K562 (cell line): ENCODE measurements around the gene ICA1L. TPM values are rescaled to one million over a fixed set of nuclear protein-coding genes. Genes with fewer than 3 reads are reported as not detected.

Source experiments
- ATAC-seq: fragments of 200-7000 bp; cut with Tn5 transposase; 3 replicates; pipeline ENCODE4 v1.9.1; 2020; ENCODE audit warnings: moderate library complexity
- BruUV-seq: library from RNA; stranded (reverse); fragments of 400-500 nt; replicated peaks from 2 replicates; lab custom pipeline; 2021; lab: Mats Ljungman, UMichigan
- CTCF ChIA-PET: fragments of 300-600 bp; formaldehyde crosslinking; extraction: SDS; loops from one replicate; lab custom pipeline; 2021; ENCODE audit warnings: low intra/inter-chr PET ratio; lab: Yijun Ruan, JAX
- POLR2A ChIA-PET: fragments of 300-600, 350-650 bp; sonication (Branson Sonifier 250); formaldehyde crosslinking; extraction: SDS; loops from one replicate; lab custom pipeline; 2021; ENCODE audit warnings: antibody characterized with exemption, inconsistent platforms; lab: Yijun Ruan, JAX
- DNase-seq, 4 experiments: peaks; one replicate each; pipeline versions ENCODE4 v3.0.0 to v3.0.0-alpha.2; 2011 to 2018; ENCODE audit warnings: low spot score in 3 of 4, mixed read lengths in 3 of 4; ENCODE audit errors: extremely low read depth in 1 of 4
- FAIRE-seq: peaks from 2 replicates; lab custom pipeline; 2011; peaks lifted over from hg19 to GRCh38; lab: Jason Lieb, UNC
- H2AFZ ChIP-seq: 2 replicates; pipeline ENCODE4 v1.6.0; 2011; ENCODE audit warnings: low read depth, low read length, control low read depth, inconsistent platforms
- H3K27ac ChIP-seq: fragments of 200-600 bp; 3 replicates; pipeline ENCODE4 v1.8.0; 2011; ENCODE audit warnings: low read depth, mild to moderate bottlenecking, control low read depth, inconsistent platforms, low read length, moderate library complexity, mixed read lengths; ENCODE audit errors: extremely low read depth
- H3K27me3 ChIP-seq, 2 experiments: fragments of 300-600 bp in 1 of 2; 2 replicates in 1 of 2; 3 replicates in 1 of 2; pipeline versions ENCODE4 v1.6.0 to v1.8.0; 2011; ENCODE audit warnings: inconsistent platforms in 2 of 2, low read length in 2 of 2, mild to moderate bottlenecking in 1 of 2, mixed read lengths in 1 of 2, moderate library complexity in 1 of 2; ENCODE audit not compliant: control insufficient read depth in 2 of 2, insufficient read depth in 2 of 2
- H3K36me3 ChIP-seq: fragments of 300-600 bp; 3 replicates; pipeline ENCODE4 v1.8.0; 2011; ENCODE audit warnings: mild to moderate bottlenecking, low read length, inconsistent platforms; ENCODE audit not compliant: control insufficient read depth, insufficient read depth
- H3K4me1 ChIP-seq, 2 experiments: fragments of 200-600 bp in 1 of 2; replicated peaks in 1 of 2; 2 replicates in 1 of 2; 3 replicates in 1 of 2; pipeline versions ENCODE4 v1.5.1 to v1.8.0; 2011; ENCODE audit warnings: inconsistent platforms in 2 of 2, low read length in 2 of 2, mild to moderate bottlenecking in 1 of 2, mixed read lengths in 1 of 2, moderate library complexity in 1 of 2; ENCODE audit not compliant: control insufficient read depth in 2 of 2, insufficient read depth in 2 of 2
- H3K4me2 ChIP-seq: 2 replicates; pipeline ENCODE4 v1.6.1; 2011; ENCODE audit warnings: low read length, control low read depth, inconsistent platforms, mixed read lengths; ENCODE audit not compliant: insufficient read depth
- H3K4me3 ChIP-seq: fragments of 200-600 bp; sonication (generic), shearing (Covaris generic); 2 replicates; pipeline ENCODE4 v1.5.1; 2016; ENCODE audit warnings: control low read depth, inconsistent platforms
- H3K79me2 ChIP-seq: fragments of 200-600 bp; 3 replicates; pipeline ENCODE4 v1.8.0; 2011; ENCODE audit warnings: low read length, inconsistent platforms; ENCODE audit not compliant: control insufficient read depth, insufficient read depth
- H3K9ac ChIP-seq, 2 experiments: 2 replicates each; pipeline versions ENCODE4 v1.6.0 to v1.6.1; 2011; ENCODE audit warnings: low read depth in 2 of 2, low read length in 2 of 2, control low read depth in 1 of 2, inconsistent platforms in 1 of 2, mild to moderate bottlenecking in 1 of 2, mixed read lengths in 1 of 2; ENCODE audit not compliant: insufficient read depth in 1 of 2
- H3K9me1 ChIP-seq: one replicate; pipeline ENCODE4 v1.6.0; 2011; ENCODE audit warnings: inconsistent platforms, mild to moderate bottlenecking, low read length, moderate library complexity; ENCODE audit not compliant: control insufficient read depth, insufficient read depth
- H3K9me3 ChIP-seq: replicated peaks from 2 replicates; pipeline ENCODE4 v1.5.1; 2011; ENCODE audit warnings: low read depth, low read length, inconsistent platforms; ENCODE audit not compliant: control insufficient read depth, insufficient read depth
- H4K20me1 ChIP-seq: replicated peaks from 2 replicates; pipeline ENCODE4 v1.6.1; 2011; ENCODE audit warnings: low read length, inconsistent platforms, mixed read lengths; ENCODE audit not compliant: control insufficient read depth, insufficient read depth
- C11orf30 ChIP-seq: fragments of 450-650 bp; IDR thresholded peaks from 2 replicates; pipeline ENCODE4 v1.6.1; 2016; ENCODE audit warnings: low read depth, mild to moderate bottlenecking
- MAFF ChIP-seq: IDR thresholded peaks from 2 replicates; pipeline ENCODE4 v1.6.1; 2012; ENCODE audit warnings: low read length, improper control_type of control experiment
- MYNN ChIP-seq, 2 experiments: sonication (generic); formaldehyde crosslinking in 1 of 2; IDR thresholded peaks; 2 replicates each; pipeline versions ENCODE4 v1.5.0 to v1.6.1; 2016 to 2020; ENCODE audit warnings: antibody characterized with exemption in 1 of 2, missing genetic modification reagents in 1 of 2
- RAD21 ChIP-seq, 2 experiments: fragments of 250-450 bp in 1 of 2; fragments of 450-650 bp in 1 of 2; sonication (Bioruptor Pico) in 1 of 2; formaldehyde crosslinking in 1 of 2; IDR thresholded peaks in 1 of 2; conservative IDR thresholded peaks in 1 of 2; 2 replicates each; pipeline versions ENCODE4 v1.4.0 to v1.8.0; 2020 to 2022; ENCODE audit warnings: mild to moderate bottlenecking in 2 of 2, moderate library complexity in 1 of 2
- TFE3 ChIP-seq: fragments of 450-650 bp; formaldehyde crosslinking; IDR thresholded peaks from 2 replicates; pipeline ENCODE4 v1.4.0; 2020; ENCODE audit warnings: mild to moderate bottlenecking, mixed read lengths
- ZNF316 ChIP-seq: fragments of 450-650 bp; IDR thresholded peaks from 2 replicates; pipeline ENCODE4 v1.6.1; 2016
- WGBS: fragments of 100-300 bp; shearing (Covaris generic); methylation state at CpG from one replicate; pipeline ENCODE4 v1.1.6; 2016; ENCODE audit warnings: low coverage, mixed read lengths; ENCODE audit not compliant: insufficient coverage; ENCODE audit errors: missing lambda C conversion rate; 5-methylcytosine and 5-hydroxymethylcytosine counted together
- in situ Hi-C: fragments of 300-500 bp; cut with MboI; formaldehyde crosslinking; loops from 4 replicates; pipeline ENCODE4 v1.15.0; 2018; ENCODE audit warnings: inconsistent platforms, mixed read lengths
- intact Hi-C: fragments of 100-400 bp; cut with micrococcal nuclease; formaldehyde crosslinking; loops from 2 replicates; pipeline ENCODE4 v1.14.2; 2022
- polyA plus RNA-seq, 8 experiments: library from polyadenylated mRNA; depleted of rRNA in 4 of 8; stranded (reverse) in 5 of 8; unstranded in 3 of 8; fragments of >200 nt; fragmentation: Nextera tagmentation in 2 of 8; fragmentation: Illumina TruSeq in 1 of 8; extraction: Ambion mirVana in 2 of 8; extraction: Trizol in 1 of 8; gene quantifications; 2 replicates each; pipeline versions ENCODE4 v1.2.1 to v1.2.3, GENCODE V29; 2011 to 2014; ENCODE audit warnings: inconsistent platforms in 1 of 8, missing spikeins in 1 of 8
- total RNA-seq, 7 experiments: library from RNA; depleted of rRNA in 6 of 7; stranded (reverse); fragments of >200 nt in 6 of 7; fragmentation: Illumina TruSeq in 2 of 7; extraction: Trizol in 2 of 7; gene quantifications; 2 replicates each; pipeline versions ENCODE4 v1.2.1 to v1.2.3, GENCODE V29; 2011 to 2021; ENCODE audit warnings: low replicate concordance in 1 of 7

ICA1L gene
- total and polyA plus RNA-seq, 9 of the 15 experiments (the other 6 are each of a cell fraction or from before 2014, with no cell fraction given) = 0.57 to 1.7 (median 1.1) TPM

DNA sequence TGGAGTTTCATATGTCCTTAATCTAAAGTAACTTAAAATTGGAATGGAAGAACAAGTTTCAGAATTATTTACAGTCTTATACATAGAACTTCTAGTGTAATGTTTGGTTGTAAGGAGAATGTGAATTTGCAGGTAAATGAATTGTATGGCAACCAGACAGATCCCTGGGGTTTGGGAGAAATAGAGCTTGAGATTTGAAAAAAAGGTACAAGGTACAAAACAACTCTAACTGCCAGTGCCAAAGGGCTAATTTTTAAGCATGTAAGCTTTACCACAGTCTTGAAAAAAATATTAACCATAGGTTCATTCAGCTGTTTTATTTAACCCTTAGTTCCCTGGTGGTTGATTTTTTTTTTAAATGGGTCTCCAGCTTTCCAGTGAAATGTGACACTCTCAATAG, 103.3 kb downstream of the ICA1L start:
- BruUV-seq = no TSS peak
- no peak for DNase-seq
- no peak overlapping the region for H3K4me2 ChIP-seq
- no peaks in the 10 kb centered on the region for H3K9me3 ChIP-seq
- no peak overlapping the region for H2AFZ ChIP-seq
- intact Hi-C loops (no loop called here), in situ Hi-C loops (no loop called here)
- FAIRE-seq = no peak
- no peak overlapping the region for H3K4me3 ChIP-seq
- H3K79me2 ChIP-seq = no peaks in the 10 kb centered on the region
- no peaks in the 10 kb centered on the region for H3K4me1 ChIP-seq
- H3K27ac ChIP-seq = no peak overlapping the region
- H3K27me3 ChIP-seq = no peaks in the 10 kb centered on the region
- TF ChIP-seq TFE3 (CRISPR knock-in tag) = no peak
- no peak for ATAC-seq
- CTCF ChIA-PET = no interaction called here
- H3K36me3 ChIP-seq = peaks cover 7% of the 10 kb centered on the region; the same call in 1 of the 3 replicates
- no peaks in the 10 kb centered on the region for H3K9me1 ChIP-seq
- H4K20me1 ChIP-seq = no peaks in the 10 kb centered on the region
- no peak overlapping the region for H3K9ac ChIP-seq
- POLR2A ChIA-PET = interaction anchor here (1.5 to 1.6 kb wide), 2 partner anchors 9 to 18 kb away, joined by 4 to 5 read pairs; no protein-coding TSS in a partner anchor

GRCh38 chr2:202765436-202765835, 106.1 kb downstream of the ICA1L start:
- in situ Hi-C loops = no loop called here
- intact Hi-C loops = no loop called here
- H3K9me3 ChIP-seq = no peaks in the 10 kb centered on the region
- no peak overlapping the region for H3K9ac ChIP-seq
- ChIA-PET POLR2A (interaction anchor here (0.6 kb wide), 1 partner anchor 596 kb away, joined by 3 read pairs; no protein-coding TSS in a partner anchor), CTCF (no interaction called here)
- no peaks in the 10 kb centered on the region for H3K9me1 ChIP-seq
- peaks cover 7% of the 10 kb centered on the region; the same call in 1 of the 3 replicates for H3K36me3 ChIP-seq
- no peak overlapping the region for H3K4me2 ChIP-seq
- H2AFZ ChIP-seq = no peak overlapping the region
- ATAC-seq (no peak), DNase-seq (no peak), FAIRE-seq (no peak)
- no peak for TF ChIP-seq RAD21 (CRISPR knock-in tag; conservative IDR thresholded peaks at IDR 0.05 in 1 of 2, IDR thresholded peaks at IDR 0.05 in 1 of 2)
- 0 out of 2 replicates have a peak, but pooled peaks have one; percentile 11 for TF ChIP-seq MAFF
- no peak for TF ChIP-seq MYNN (IDR thresholded peaks at IDR 0.05)
- no peak for TF ChIP-seq MYNN (CRISPR knock-in tag; IDR thresholded peaks at IDR 0.05)
- peak; percentile 26; the same call in 1 of the 2 replicates for TF ChIP-seq C11orf30
- TF ChIP-seq ZNF316 = peak; percentile 41; the same call in 1 of the 2 replicates
- no peaks in the 10 kb centered on the region for H3K4me1 ChIP-seq
- 42% methylated on average over 5 of the region's 5 CpGs for WGBS
- H3K4me3 ChIP-seq = no peak overlapping the region
- no peaks in the 10 kb centered on the region for H3K79me2 ChIP-seq
- no peak overlapping the region for H3K27ac ChIP-seq
- H3K27me3 ChIP-seq = no peaks in the 10 kb centered on the region
- no TSS peak for BruUV-seq
- no peaks in the 10 kb centered on the region for H4K20me1 ChIP-seq
